Measurements from ENCODE around the gene SYDE1.

GRCh38 chr19:15118789-15119494 is 11.7 kb downstream of the SYDE1 start:
- TF ChIP-seq GABPA (IDR thresholded peaks at IDR 0.05; ENCODE audit: low read depth) (no peak), SPI1 (IDR thresholded peaks at IDR 0.05; ENCODE audit: borderline replicate concordance, low read depth) (no peak), CTCF (IDR thresholded peaks at IDR 0.05; ENCODE audit: insufficient read depth, low read length) (no peak)

Data from HL-60 (cell line).